ENCODE data around the gene C10orf67. TPM values are rescaled to one million over a fixed set of nuclear protein-coding genes. Genes with fewer than 3 reads are reported as not detected.

C10orf67 gene
- total and polyA plus RNA-seq, 9 donors = 0.08 to 1.0 (median 0.28) TPM

GRCh38 chr10:23379686-23380085 lies 35.1 kb upstream of the C10orf67 start:
- Histone ChIP-seq H3K27me3 (no peaks in the 10 kb centered on the region), H3K9me3 (no peaks in the 10 kb centered on the region), H3K36me3 (no peaks in the 10 kb centered on the region), H3K4me1 (ENCODE audit: insufficient read depth) (no peaks in the 10 kb centered on the region), H3K4me3 (no peak overlapping the region), H3K27ac (no peak overlapping the region)
- DNase-seq = no peak
- intact Hi-C loops (cut with DNase I) = no loop called here
- no peak for TF ChIP-seq EP300 (IDR thresholded peaks at IDR 0.05)
- no peak for TF ChIP-seq POLR2A (IDR thresholded peaks at IDR 0.05)
- WGBS, 3 donors = 58 to 67% (median 63%) methylated on average over 3 of the region's 3 CpGs

- H3K4me1 ChIP-seq (ENCODE audit: insufficient read depth) = no peaks in the 10 kb centered on the region
- 90 to 95% (median 90%) methylated on average over 3 of the region's 3 CpGs for WGBS, 3 donors
- DNase-seq = no peak
- H3K4me3 ChIP-seq = no peak overlapping the region
- intact Hi-C loops (cut with DNase I) = no loop called here
- H3K9me3 ChIP-seq = no peaks in the 10 kb centered on the region
- TF ChIP-seq, protein P1, sequence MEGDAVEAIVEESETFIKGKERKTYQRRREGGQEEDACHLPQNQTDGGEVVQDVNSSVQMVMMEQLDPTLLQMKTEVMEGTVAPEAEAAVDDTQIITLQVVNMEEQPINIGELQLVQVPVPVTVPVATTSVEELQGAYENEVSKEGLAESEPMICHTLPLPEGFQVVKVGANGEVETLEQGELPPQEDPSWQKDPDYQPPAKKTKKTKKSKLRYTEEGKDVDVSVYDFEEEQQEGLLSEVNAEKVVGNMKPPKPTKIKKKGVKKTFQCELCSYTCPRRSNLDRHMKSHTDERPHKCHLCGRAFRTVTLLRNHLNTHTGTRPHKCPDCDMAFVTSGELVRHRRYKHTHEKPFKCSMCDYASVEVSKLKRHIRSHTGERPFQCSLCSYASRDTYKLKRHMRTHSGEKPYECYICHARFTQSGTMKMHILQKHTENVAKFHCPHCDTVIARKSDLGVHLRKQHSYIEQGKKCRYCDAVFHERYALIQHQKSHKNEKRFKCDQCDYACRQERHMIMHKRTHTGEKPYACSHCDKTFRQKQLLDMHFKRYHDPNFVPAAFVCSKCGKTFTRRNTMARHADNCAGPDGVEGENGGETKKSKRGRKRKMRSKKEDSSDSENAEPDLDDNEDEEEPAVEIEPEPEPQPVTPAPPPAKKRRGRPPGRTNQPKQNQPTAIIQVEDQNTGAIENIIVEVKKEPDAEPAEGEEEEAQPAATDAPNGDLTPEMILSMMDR (IDR thresholded peaks at IDR 0.05) = no peak
- no peak for TF ChIP-seq POLR2A (IDR thresholded peaks at IDR 0.05)
- TF ChIP-seq EP300 (IDR thresholded peaks at IDR 0.05) = no peak
- H3K27ac ChIP-seq = no peak overlapping the region
- H3K27me3 ChIP-seq = no peaks in the 10 kb centered on the region
- no peaks in the 10 kb centered on the region for H3K36me3 ChIP-seq
Measured at GRCh38 chr10:23376229-23376655, 31.6 kb upstream of the C10orf67 start.

- no peak overlapping the region for H3K27ac ChIP-seq
- no peaks in the 10 kb centered on the region for H3K9me3 ChIP-seq
- no peak overlapping the region for H3K4me3 ChIP-seq
- no peaks in the 10 kb centered on the region for H3K4me1 ChIP-seq (ENCODE audit: insufficient read depth)
- TF ChIP-seq POLR2A (IDR thresholded peaks at IDR 0.05) (no peak), EP300 (IDR thresholded peaks at IDR 0.05) (no peak)
- TF ChIP-seq, protein P1 (IDR thresholded peaks at IDR 0.05) = no peak
- no peaks in the 10 kb centered on the region for H3K27me3 ChIP-seq
- intact Hi-C loops (cut with DNase I) = no loop called here
- no peak for DNase-seq
- WGBS, 3 donors = 88 to 92% (median 92%) methylated on average over 4 of the region's 4 CpGs
- H3K36me3 ChIP-seq = no peaks in the 10 kb centered on the region
Measured at GRCh38 chr10:23375366-23375765, 30.8 kb upstream of the C10orf67 start.

GRCh38 chr10:23373156-23373555 lies 28.6 kb upstream of the C10orf67 start:
- Histone ChIP-seq H3K27me3 (no peaks in the 10 kb centered on the region), H3K9me3 (no peaks in the 10 kb centered on the region), H3K36me3 (no peaks in the 10 kb centered on the region), H3K4me1 (ENCODE audit: insufficient read depth) (no peaks in the 10 kb centered on the region), H3K27ac (no peak overlapping the region), H3K4me3 (no peak overlapping the region)
- no peak for DNase-seq
- 71 to 83% (median 80%) methylated on average over 1 of the region's 1 CpG for WGBS, 3 donors
- TF ChIP-seq POLR2A (IDR thresholded peaks at IDR 0.05) (no peak), EP300 (IDR thresholded peaks at IDR 0.05) (no peak)
- TF ChIP-seq, protein P1 (IDR thresholded peaks at IDR 0.05) = no peak
- intact Hi-C loops (cut with DNase I) = no loop called here

- Histone ChIP-seq H3K9me3 (no peaks in the 10 kb centered on the region), H3K27me3 (no peaks in the 10 kb centered on the region), H3K36me3 (no peaks in the 10 kb centered on the region), H3K4me3 (no peak overlapping the region), H3K4me1 (ENCODE audit: insufficient read depth) (no peaks in the 10 kb centered on the region), H3K27ac (no peak overlapping the region)
- intact Hi-C loops (cut with DNase I) = no loop called here
- DNase-seq = no peak
- 83 to 92% (median 87%) methylated on average over 1 of the region's 1 CpG for WGBS, 3 donors
- TF ChIP-seq EP300 (IDR thresholded peaks at IDR 0.05) = no peak
- TF ChIP-seq POLR2A (IDR thresholded peaks at IDR 0.05) = no peak
- TF ChIP-seq, protein P1 (IDR thresholded peaks at IDR 0.05) = no peak
Measured at GRCh38 chr10:23371073-23371472, 26.5 kb upstream of the C10orf67 start.
